ENCODE data around the gene LIPA.

- TF ChIP-seq CTCF (conservative IDR thresholded peaks at IDR 0.05; ENCODE audit: low read depth, low read length) (no peak), EZH2 (IDR thresholded peaks at IDR 0.05; ENCODE audit: borderline replicate concordance, low read depth, low read length, poor library complexity, severe bottlenecking) (no peak)
Observed at GRCh38 chr10:89165923-89166322, 85.7 kb downstream of the LIPA start.

All from A673 (cell line).